Fibroblast of mammary gland (primary cell): Measurements from ENCODE around the gene KRTAP26-1.

Experiments used
- DNase-seq: peaks from one replicate; pipeline ENCODE4 v3.0.0-alpha.2; 2010; ENCODE audit warnings: low read depth
- H3K4me3 ChIP-seq: 2 replicates; pipeline ENCODE4 v1.5.1; 2011; ENCODE audit warnings: low read depth, mild to moderate bottlenecking, low read length, moderate library complexity; ENCODE audit not compliant: control insufficient read depth
- TF ChIP-seq, protein P1 (sequence below): conservative IDR thresholded peaks from 2 replicates; pipeline ENCODE4 v1.5.1; 2011; ENCODE audit warnings: low read depth, low read length, inconsistent platforms; ENCODE audit not compliant: control insufficient read depth, insufficient read depth

The KRTAP26-1 gene

DNA sequence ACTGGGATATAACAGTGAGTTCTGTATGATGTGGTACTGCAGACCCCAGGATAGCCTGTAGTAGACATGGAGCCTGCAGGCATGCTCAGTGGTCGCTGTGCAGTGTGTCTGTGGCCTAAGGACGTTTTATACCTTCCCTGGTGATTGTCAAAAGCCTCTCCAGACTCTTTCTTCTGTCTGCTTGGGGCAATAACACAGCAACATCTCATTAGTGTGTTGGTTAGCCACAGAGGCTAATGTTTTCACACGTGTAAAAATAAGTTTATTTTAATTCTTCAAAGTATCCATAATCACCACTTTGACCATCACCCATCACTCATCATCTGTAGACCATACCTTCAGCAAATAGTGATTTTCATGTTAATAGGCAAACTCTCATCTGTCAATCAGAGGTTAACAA, 37.3 kb downstream of the KRTAP26-1 start, which contains the start of gene KRTAP24-1:
Gene KRTAP24-1 (minus strand): TSS at position 101 of the 400 bp plus-strand sequence. CDS start 18 bp downstream, at position 83.
- no peak within 1 kb of the TSS for H3K4me3 ChIP-seq
- TF ChIP-seq, protein P1, sequence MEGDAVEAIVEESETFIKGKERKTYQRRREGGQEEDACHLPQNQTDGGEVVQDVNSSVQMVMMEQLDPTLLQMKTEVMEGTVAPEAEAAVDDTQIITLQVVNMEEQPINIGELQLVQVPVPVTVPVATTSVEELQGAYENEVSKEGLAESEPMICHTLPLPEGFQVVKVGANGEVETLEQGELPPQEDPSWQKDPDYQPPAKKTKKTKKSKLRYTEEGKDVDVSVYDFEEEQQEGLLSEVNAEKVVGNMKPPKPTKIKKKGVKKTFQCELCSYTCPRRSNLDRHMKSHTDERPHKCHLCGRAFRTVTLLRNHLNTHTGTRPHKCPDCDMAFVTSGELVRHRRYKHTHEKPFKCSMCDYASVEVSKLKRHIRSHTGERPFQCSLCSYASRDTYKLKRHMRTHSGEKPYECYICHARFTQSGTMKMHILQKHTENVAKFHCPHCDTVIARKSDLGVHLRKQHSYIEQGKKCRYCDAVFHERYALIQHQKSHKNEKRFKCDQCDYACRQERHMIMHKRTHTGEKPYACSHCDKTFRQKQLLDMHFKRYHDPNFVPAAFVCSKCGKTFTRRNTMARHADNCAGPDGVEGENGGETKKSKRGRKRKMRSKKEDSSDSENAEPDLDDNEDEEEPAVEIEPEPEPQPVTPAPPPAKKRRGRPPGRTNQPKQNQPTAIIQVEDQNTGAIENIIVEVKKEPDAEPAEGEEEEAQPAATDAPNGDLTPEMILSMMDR, result no peak
- no peak for DNase-seq

DNA sequence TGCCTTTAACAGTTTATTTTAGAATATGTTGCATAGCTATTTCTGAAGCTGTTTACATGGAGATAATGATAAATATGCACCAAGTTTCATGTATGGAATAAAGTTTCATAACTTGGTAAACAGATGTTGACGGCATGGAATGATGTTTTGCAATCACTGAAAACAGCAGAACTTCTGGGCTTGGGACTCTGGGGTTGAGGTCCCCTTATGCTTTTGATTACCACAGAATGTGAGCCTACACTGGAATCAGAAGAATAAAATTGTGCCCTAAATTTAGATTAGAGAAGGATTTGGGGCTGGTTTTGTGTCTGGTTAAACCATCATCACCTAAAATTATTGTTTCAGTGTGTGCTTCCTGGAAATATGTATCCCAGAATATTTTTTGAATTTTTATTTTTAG, 48.5 kb downstream of the KRTAP26-1 start:
- no peak for DNase-seq
- H3K4me3 ChIP-seq, result no peak overlapping the region
- TF ChIP-seq, protein P1, result no peak

DNA sequence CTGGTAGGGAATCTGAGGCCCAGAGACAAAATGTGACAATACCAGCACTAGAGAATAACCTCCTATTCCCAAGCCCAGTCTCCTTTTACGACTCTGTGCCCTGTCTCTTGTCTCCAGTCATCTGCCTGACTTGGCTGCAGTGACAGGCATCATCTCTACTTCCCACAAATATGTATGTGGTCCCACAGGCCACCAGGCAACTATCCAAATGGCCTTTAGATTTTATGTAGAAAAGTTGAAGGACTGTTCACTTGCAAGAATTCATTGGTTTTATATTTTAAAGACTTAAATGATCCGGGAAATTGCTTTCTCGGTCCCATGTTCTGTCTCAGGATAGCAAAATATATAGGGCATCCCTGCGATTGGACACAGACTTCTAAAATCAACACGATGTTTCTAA, 49.0 kb downstream of the KRTAP26-1 start:
- H3K4me3 ChIP-seq, result no peak overlapping the region
- DNase-seq, result no peak
- TF ChIP-seq, protein P1, result no peak

DNA sequence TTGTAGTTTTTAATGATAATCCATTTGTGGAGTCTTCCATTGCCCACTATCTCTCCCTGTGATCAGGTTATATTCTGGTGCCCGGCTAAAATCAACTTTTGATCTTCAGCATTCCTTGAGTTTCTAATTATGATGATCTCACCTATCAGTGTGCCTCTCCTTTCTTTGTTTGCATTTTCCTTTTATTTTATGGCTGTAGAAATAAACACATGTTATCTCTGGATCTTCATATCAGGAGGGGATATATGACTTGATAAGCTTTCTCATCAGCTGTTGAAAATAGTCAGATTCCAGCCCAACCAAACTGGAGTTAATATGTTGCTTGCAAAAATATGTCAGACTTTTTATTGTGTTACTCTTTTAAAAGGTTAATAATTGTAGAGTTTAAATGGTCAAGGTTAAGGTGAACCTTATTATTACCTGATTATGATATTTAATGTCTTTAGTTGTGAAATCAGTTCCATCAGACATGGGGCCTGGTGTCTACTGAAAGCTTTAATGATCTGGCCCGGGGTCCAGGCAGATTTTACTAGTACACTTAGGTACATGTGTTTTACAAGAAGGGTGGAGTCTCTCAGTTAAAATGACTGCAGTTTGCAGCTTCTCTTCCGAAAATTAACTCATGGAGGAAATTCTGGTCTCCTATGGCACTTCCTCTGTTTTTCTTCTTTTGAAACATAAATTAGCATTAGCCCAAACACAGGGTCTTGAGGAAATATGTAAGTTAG, 50.1 kb downstream of the KRTAP26-1 start:
- no peak overlapping the region for H3K4me3 ChIP-seq
- DNase-seq, result no peak
- TF ChIP-seq, protein P1, result no peak
